ENCODE measurements around the gene AQP12A. TPM values are rescaled to one million over a fixed set of nuclear protein-coding genes. Genes with fewer than 3 reads are reported as not detected.

AQP12A gene
- total RNA-seq, 1 experiment from 2014 or later: not detected

DNA sequence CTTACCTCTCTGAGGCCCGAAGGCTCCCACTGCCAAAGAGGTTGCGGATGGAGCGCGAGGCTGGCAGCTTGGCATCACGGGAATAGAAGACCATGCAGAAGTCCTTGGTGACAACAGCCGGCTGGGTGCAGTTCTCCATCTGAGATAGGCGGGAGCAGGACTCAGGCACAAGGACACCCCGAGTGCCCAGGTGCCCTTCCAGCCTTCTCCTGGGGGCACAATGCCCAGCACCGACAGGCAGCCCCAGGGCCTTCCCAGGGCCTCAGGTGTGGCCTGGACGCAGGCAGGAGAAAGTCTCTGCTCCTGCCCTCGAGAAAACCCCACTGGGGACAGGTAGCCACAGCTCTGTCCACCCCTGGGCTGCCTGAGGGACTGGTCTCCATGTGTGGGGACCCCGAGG is 33.6 kb downstream of the AQP12A start:
- no peaks in the 10 kb centered on the region for H4K20me1 ChIP-seq (ENCODE audit: insufficient read depth)
- H3K9me3 ChIP-seq (ENCODE audit: control insufficient read depth in 1 of 2, insufficient read depth in 1 of 2, low read depth in 1 of 2, low read length in 2 of 2): no peaks in the 10 kb centered on the region
- no peak overlapping the region for H3K4me2 ChIP-seq (ENCODE audit: low read length)
- no peaks in the 10 kb centered on the region for H3K9me2 ChIP-seq (ENCODE audit: insufficient read depth)
- no peak overlapping the region for H3K4me3 ChIP-seq (replicated peaks in 1 of 2; ENCODE audit: low read depth in 1 of 2, low read length in 2 of 2)
- TF ChIP-seq YY1 (IDR thresholded peaks at IDR 0.05; ENCODE audit: extremely low read depth, insufficient replicate concordance, low read depth, low read length): no peak
- TF ChIP-seq CEBPB (IDR thresholded peaks at IDR 0.05; ENCODE audit: low read depth): no peak
- TF ChIP-seq POLR2AphosphoS5 (IDR thresholded peaks at IDR 0.05; ENCODE audit: low read depth, low read length): no peak
- TF ChIP-seq EZH2 (IDR thresholded peaks at IDR 0.05): no peak
- TF ChIP-seq, protein P1, sequence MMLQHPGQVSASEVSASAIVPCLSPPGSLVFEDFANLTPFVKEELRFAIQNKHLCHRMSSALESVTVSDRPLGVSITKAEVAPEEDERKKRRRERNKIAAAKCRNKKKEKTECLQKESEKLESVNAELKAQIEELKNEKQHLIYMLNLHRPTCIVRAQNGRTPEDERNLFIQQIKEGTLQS (IDR thresholded peaks at IDR 0.05): no peak
- TF ChIP-seq CBX3 (IDR thresholded peaks at IDR 0.05; ENCODE audit: low read depth): no peak
- no peak for TF ChIP-seq FOSL1 (IDR thresholded peaks at IDR 0.05; ENCODE audit: low read depth)
- TF ChIP-seq SIN3A (IDR thresholded peaks at IDR 0.05; ENCODE audit: low read depth): no peak
- TF ChIP-seq, protein P2, sequence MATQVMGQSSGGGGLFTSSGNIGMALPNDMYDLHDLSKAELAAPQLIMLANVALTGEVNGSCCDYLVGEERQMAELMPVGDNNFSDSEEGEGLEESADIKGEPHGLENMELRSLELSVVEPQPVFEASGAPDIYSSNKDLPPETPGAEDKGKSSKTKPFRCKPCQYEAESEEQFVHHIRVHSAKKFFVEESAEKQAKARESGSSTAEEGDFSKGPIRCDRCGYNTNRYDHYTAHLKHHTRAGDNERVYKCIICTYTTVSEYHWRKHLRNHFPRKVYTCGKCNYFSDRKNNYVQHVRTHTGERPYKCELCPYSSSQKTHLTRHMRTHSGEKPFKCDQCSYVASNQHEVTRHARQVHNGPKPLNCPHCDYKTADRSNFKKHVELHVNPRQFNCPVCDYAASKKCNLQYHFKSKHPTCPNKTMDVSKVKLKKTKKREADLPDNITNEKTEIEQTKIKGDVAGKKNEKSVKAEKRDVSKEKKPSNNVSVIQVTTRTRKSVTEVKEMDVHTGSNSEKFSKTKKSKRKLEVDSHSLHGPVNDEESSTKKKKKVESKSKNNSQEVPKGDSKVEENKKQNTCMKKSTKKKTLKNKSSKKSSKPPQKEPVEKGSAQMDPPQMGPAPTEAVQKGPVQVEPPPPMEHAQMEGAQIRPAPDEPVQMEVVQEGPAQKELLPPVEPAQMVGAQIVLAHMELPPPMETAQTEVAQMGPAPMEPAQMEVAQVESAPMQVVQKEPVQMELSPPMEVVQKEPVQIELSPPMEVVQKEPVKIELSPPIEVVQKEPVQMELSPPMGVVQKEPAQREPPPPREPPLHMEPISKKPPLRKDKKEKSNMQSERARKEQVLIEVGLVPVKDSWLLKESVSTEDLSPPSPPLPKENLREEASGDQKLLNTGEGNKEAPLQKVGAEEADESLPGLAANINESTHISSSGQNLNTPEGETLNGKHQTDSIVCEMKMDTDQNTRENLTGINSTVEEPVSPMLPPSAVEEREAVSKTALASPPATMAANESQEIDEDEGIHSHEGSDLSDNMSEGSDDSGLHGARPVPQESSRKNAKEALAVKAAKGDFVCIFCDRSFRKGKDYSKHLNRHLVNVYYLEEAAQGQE (IDR thresholded peaks at IDR 0.05; ENCODE audit: low read depth): no peak
- TF ChIP-seq SP1 (IDR thresholded peaks at IDR 0.05; ENCODE audit: low read depth): no peak
- TF ChIP-seq, protein P3, sequence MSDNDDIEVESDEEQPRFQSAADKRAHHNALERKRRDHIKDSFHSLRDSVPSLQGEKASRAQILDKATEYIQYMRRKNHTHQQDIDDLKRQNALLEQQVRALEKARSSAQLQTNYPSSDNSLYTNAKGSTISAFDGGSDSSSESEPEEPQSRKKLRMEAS (IDR thresholded peaks at IDR 0.05): no peak
- no peak for TF ChIP-seq ZNF274 (IDR thresholded peaks at IDR 0.05; ENCODE audit: low read depth, low read length)
- TF ChIP-seq, protein P4, sequence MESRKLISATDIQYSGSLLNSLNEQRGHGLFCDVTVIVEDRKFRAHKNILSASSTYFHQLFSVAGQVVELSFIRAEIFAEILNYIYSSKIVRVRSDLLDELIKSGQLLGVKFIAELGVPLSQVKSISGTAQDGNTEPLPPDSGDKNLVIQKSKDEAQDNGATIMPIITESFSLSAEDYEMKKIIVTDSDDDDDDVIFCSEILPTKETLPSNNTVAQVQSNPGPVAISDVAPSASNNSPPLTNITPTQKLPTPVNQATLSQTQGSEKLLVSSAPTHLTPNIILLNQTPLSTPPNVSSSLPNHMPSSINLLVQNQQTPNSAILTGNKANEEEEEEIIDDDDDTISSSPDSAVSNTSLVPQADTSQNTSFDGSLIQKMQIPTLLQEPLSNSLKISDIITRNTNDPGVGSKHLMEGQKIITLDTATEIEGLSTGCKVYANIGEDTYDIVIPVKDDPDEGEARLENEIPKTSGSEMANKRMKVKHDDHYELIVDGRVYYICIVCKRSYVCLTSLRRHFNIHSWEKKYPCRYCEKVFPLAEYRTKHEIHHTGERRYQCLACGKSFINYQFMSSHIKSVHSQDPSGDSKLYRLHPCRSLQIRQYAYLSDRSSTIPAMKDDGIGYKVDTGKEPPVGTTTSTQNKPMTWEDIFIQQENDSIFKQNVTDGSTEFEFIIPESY (IDR thresholded peaks at IDR 0.05; ENCODE audit: extremely low read depth, insufficient replicate concordance, low read length): no peak
- no peak for TF ChIP-seq JUND (IDR thresholded peaks at IDR 0.05)
- TF ChIP-seq RAD21 (IDR thresholded peaks at IDR 0.05; ENCODE audit: low read depth): no peak
- TF ChIP-seq ELF1 (IDR thresholded peaks at IDR 0.05; ENCODE audit: borderline replicate concordance, low read depth): no peak
- no peak for TF ChIP-seq EZH2phosphoT487 (IDR thresholded peaks at IDR 0.05; ENCODE audit: borderline replicate concordance)
- TF ChIP-seq ZFX (IDR thresholded peaks at IDR 0.05): no peak
- TF ChIP-seq TCF7L2 (IDR thresholded peaks at IDR 0.05; ENCODE audit: borderline replicate concordance, extremely low read depth, insufficient read depth, insufficient read length): no peak
- TF ChIP-seq POLR2A (IDR thresholded peaks at IDR 0.05; ENCODE audit: borderline replicate concordance, extremely low read depth, insufficient read depth, insufficient read length): no peak
- ChIA-PET RAD21 (ENCODE audit: low non-redundant PET in 1 of 2, low total read pairs in 2 of 2, uncharacterized antibody in 2 of 2, unreplicated experiment in 2 of 2) (no interaction called here), POLR2A (no interaction called here), CTCF (no interaction called here)
- no peak for DNase-seq (ENCODE audit: low read depth, low spot score)
- intact Hi-C loops (cut with micrococcal nuclease): no loop called here
- BruUV-seq (replicated peaks): no TSS peak
- no peaks in the 10 kb centered on the region for H3K27me3 ChIP-seq (ENCODE audit: insufficient read depth, low read length)
- no peak overlapping the region for H2AFZ ChIP-seq (ENCODE audit: low read depth, low read length, poor library complexity, severe bottlenecking)
- H3K27ac ChIP-seq (ENCODE audit: low read depth, low read length): no peak overlapping the region
- no peaks in the 10 kb centered on the region for H3K36me3 ChIP-seq (ENCODE audit: control insufficient read depth in 1 of 2, insufficient read depth in 2 of 2, low read length in 2 of 2)
- no peak overlapping the region for H3K9ac ChIP-seq (ENCODE audit: low read length)
- no peaks in the 10 kb centered on the region for H3K4me1 ChIP-seq (ENCODE audit: control insufficient read depth in 1 of 2, insufficient read depth in 2 of 2, low read length in 2 of 2)
- ATAC-seq: no peak
- H3K79me2 ChIP-seq (ENCODE audit: insufficient read depth, low read length): no peaks in the 10 kb centered on the region

Data from HCT116 (cell line).